H9 (cell line): ENCODE measurements around the gene KLF16. TPM values are rescaled to one million over a fixed set of nuclear protein-coding genes. Genes with fewer than 3 reads are reported as not detected.
A peak's percentile ranks its signal among the peaks of the same experiment; 100 is the strongest.

Source experiments
- DNase-seq: peaks from one replicate; pipeline ENCODE4 v3.0.0-alpha.2; 2017
- H2AFZ ChIP-seq: one replicate; pipeline ENCODE4 v1.6.1; 2013; ENCODE audit warnings: mild to moderate bottlenecking, low read length, control low read depth, moderate library complexity
- H2AK5ac ChIP-seq: 2 replicates; pipeline ENCODE4 v1.6.1; 2013; ENCODE audit warnings: low read length, control low read depth, mixed read lengths; ENCODE audit not compliant: insufficient read length
- H2BK120ac ChIP-seq: one replicate; pipeline ENCODE4 v1.6.1; 2013; ENCODE audit warnings: low read depth, mild to moderate bottlenecking, low read length, control low read depth, inconsistent platforms; ENCODE audit not compliant: poor library complexity, severe bottlenecking
- H2BK12ac ChIP-seq: 2 replicates; pipeline ENCODE4 v1.6.1; 2013; ENCODE audit warnings: low read length, control low read depth, mixed read lengths, low read depth; ENCODE audit not compliant: insufficient read length
- H2BK15ac ChIP-seq: 2 replicates; pipeline ENCODE4 v1.6.1; 2013; ENCODE audit warnings: low read depth, low read length, control low read depth
- H2BK20ac ChIP-seq: one replicate; pipeline ENCODE4 v1.6.1; 2013; ENCODE audit warnings: low read depth, mild to moderate bottlenecking, low read length, control low read depth, inconsistent platforms; ENCODE audit not compliant: poor library complexity, severe bottlenecking
- H2BK5ac ChIP-seq: 2 replicates; pipeline ENCODE4 v1.6.1; 2013; ENCODE audit warnings: low read length, control low read depth, mixed read lengths; ENCODE audit not compliant: insufficient read length
- H3K14ac ChIP-seq: 2 replicates; pipeline ENCODE4 v1.6.1; 2013; ENCODE audit warnings: low read length, control low read depth; ENCODE audit not compliant: insufficient read depth
- H3K18ac ChIP-seq: 2 replicates; pipeline ENCODE4 v1.6.1; 2013; ENCODE audit warnings: low read depth, mild to moderate bottlenecking, mixed read lengths, low read length, control low read depth; ENCODE audit not compliant: insufficient read length
- H3K23ac ChIP-seq: 2 replicates; pipeline ENCODE4 v1.6.1; 2013; ENCODE audit warnings: low read length, control low read depth, mixed read lengths, low read depth; ENCODE audit not compliant: insufficient read length
- H3K23me2 ChIP-seq: 2 replicates; pipeline ENCODE4 v1.6.1; 2013; ENCODE audit warnings: low read depth, mild to moderate bottlenecking, mixed read lengths, low read length, control low read depth; ENCODE audit not compliant: insufficient read length, poor library complexity, severe bottlenecking
- H3K27ac ChIP-seq: 2 replicates; pipeline ENCODE4 v1.5.1; 2013; ENCODE audit warnings: low read length, control low read depth, mixed read lengths, low read depth; ENCODE audit not compliant: insufficient read length
- H3K27me3 ChIP-seq: 2 replicates; pipeline ENCODE4 v1.6.1; 2013; ENCODE audit warnings: low read length, control low read depth, inconsistent platforms; ENCODE audit not compliant: insufficient read depth
- H3K4ac ChIP-seq: 2 replicates; pipeline ENCODE4 v1.6.1; 2013; ENCODE audit warnings: low read depth, mild to moderate bottlenecking, control low read depth, inconsistent platforms, low read length, moderate library complexity
- H3K4me1 ChIP-seq: 2 replicates; pipeline ENCODE4 v1.6.1; 2013; ENCODE audit warnings: low read length, control low read depth, inconsistent platforms; ENCODE audit not compliant: insufficient read depth
- H3K4me2 ChIP-seq: 2 replicates; pipeline ENCODE4 v1.6.1; 2013; ENCODE audit warnings: low read length, control low read depth, mixed read lengths; ENCODE audit not compliant: insufficient read length, insufficient read depth
- H3K56ac ChIP-seq: 2 replicates; pipeline ENCODE4 v1.6.1; 2013; ENCODE audit warnings: low read depth, mild to moderate bottlenecking, mixed read lengths, low read length, control low read depth; ENCODE audit not compliant: insufficient read length
- H3K79me1 ChIP-seq: 2 replicates; pipeline ENCODE4 v1.6.1; 2013; ENCODE audit warnings: low read depth, mild to moderate bottlenecking, moderate library complexity, low read length, control low read depth, inconsistent platforms; ENCODE audit not compliant: insufficient read depth, poor library complexity, severe bottlenecking
- H3K79me2 ChIP-seq: 2 replicates; pipeline ENCODE4 v1.6.1; 2013; ENCODE audit warnings: low read length, control low read depth, inconsistent platforms; ENCODE audit not compliant: insufficient read depth
- H3K9ac ChIP-seq: 2 replicates; pipeline ENCODE4 v1.6.1; 2013; ENCODE audit warnings: low read length, control low read depth, mixed read lengths; ENCODE audit not compliant: insufficient read length; ENCODE audit errors: extremely low read depth
- H3K9me3 ChIP-seq: one replicate; pipeline ENCODE4 v1.6.1; 2013; ENCODE audit warnings: low read depth, low read length, inconsistent platforms; ENCODE audit not compliant: control insufficient read depth
- H3T11ph ChIP-seq: one replicate; pipeline ENCODE4 v1.6.1; 2013; ENCODE audit warnings: mild to moderate bottlenecking, low read length, control low read depth, inconsistent platforms
- H4K20me1 ChIP-seq: one replicate; pipeline ENCODE4 v1.6.1; 2013; ENCODE audit not compliant: control insufficient read depth, insufficient read length, insufficient read depth
- H4K5ac ChIP-seq: 2 replicates; pipeline ENCODE4 v1.6.1; 2013; ENCODE audit warnings: low read depth, mild to moderate bottlenecking, mixed read lengths, low read length, control low read depth; ENCODE audit not compliant: insufficient read length
- H4K8ac ChIP-seq: replicated peaks from 2 replicates; pipeline ENCODE4 v1.6.1; 2013; ENCODE audit warnings: low read length, control low read depth, mixed read lengths, low read depth; ENCODE audit not compliant: insufficient read length
- H4K91ac ChIP-seq: 2 replicates; pipeline ENCODE4 v1.6.1; 2013; ENCODE audit warnings: low read depth, mild to moderate bottlenecking, moderate library complexity, mixed read lengths, low read length, control low read depth; ENCODE audit not compliant: insufficient read length
- H3K27ac Mint-ChIP-seq, 3 experiments: 2 replicates in 2 of 3; 3 replicates in 1 of 3; pipeline ENCODE4 v1.8.0; 2020 to 2021; ENCODE audit warnings: mixed read lengths in 3 of 3, mild to moderate bottlenecking in 1 of 3, moderate library complexity in 1 of 3
- H3K27me3 Mint-ChIP-seq: 2 replicates; pipeline ENCODE4 v1.8.0; 2021; ENCODE audit warnings: low read depth, mild to moderate bottlenecking, moderate library complexity, mixed read lengths
- H3K36me3 Mint-ChIP-seq, 3 experiments: 2 replicates in 2 of 3; 3 replicates in 1 of 3; pipeline ENCODE4 v1.8.0; 2020 to 2021; ENCODE audit warnings: low read depth in 3 of 3, mixed read lengths in 3 of 3; ENCODE audit not compliant: insufficient read depth in 1 of 3
- H3K4me1 Mint-ChIP-seq, 2 experiments: 2 replicates each; pipeline ENCODE4 v1.8.0; 2020; ENCODE audit warnings: mixed read lengths in 2 of 2
- H3K4me3 Mint-ChIP-seq, 2 experiments: 2 replicates in 1 of 2; 3 replicates in 1 of 2; pipeline ENCODE4 v1.8.0; 2020 to 2021; ENCODE audit warnings: mild to moderate bottlenecking in 2 of 2, mixed read lengths in 2 of 2, moderate library complexity in 1 of 2
- H3K9me3 Mint-ChIP-seq, 2 experiments: 2 replicates in 1 of 2; 3 replicates in 1 of 2; pipeline ENCODE4 v1.8.0; 2020; ENCODE audit warnings: mild to moderate bottlenecking in 2 of 2, mixed read lengths in 2 of 2, moderate library complexity in 1 of 2
- CTCF ChIP-seq: fragments of 200-600 bp; sonication (generic); conservative IDR thresholded peaks from 3 replicates; pipeline ENCODE4 v1.8.0; 2021; ENCODE audit warnings: antibody characterized with exemption, mild to moderate bottlenecking
- WGBS: extraction: QIAGEN DNeasy Blood & Tissue Kit; methylation state at CpG from one replicate; pipeline ENCODE4 v1.1.7; 2013; ENCODE audit warnings: missing lambda C conversion rate, low lambda C conversion rate, mixed read lengths; ENCODE audit not compliant: insufficient read length; ENCODE audit errors: extremely low coverage; 5-methylcytosine and 5-hydroxymethylcytosine counted together
- total RNA-seq: library from RNA; stranded (reverse); gene quantifications from 2 replicates; pipeline ENCODE4 v1.2.1, GENCODE V29; 2021

The KLF16 gene
- total RNA-seq, 1 experiment from 2014 or later: 66.8 TPM

- no peak overlapping the region for H2BK12ac ChIP-seq
- H3K4me2 ChIP-seq: no peak overlapping the region
- Mint-ChIP-seq H3K4me1 (peaks cover 6% of the 10 kb centered on the region in 2 experiments), H3K36me3 (peaks cover 0 to 8% (median 5%) of the 10 kb centered on the region in 3 experiments; a peak in 5 of 7 replicates), H3K4me3 (peak overlapping the region; percentile 42 to 66; a peak in 4 of 5 replicates), H3K9me3 (no peaks in the 10 kb centered on the region), H3K27ac (no peak overlapping the region), H3K27me3 (peaks cover 9% of the 10 kb centered on the region)
- H3K23ac ChIP-seq: no peak overlapping the region
- no peak for DNase-seq
- H3K27me3 ChIP-seq: no peaks in the 10 kb centered on the region
- H2AK5ac ChIP-seq: no peak overlapping the region
- H3K27ac ChIP-seq: no peak overlapping the region
- H3K79me1 ChIP-seq: no peaks in the 10 kb centered on the region
- H2BK5ac ChIP-seq: no peak overlapping the region
- peaks cover 2% of the 10 kb centered on the region for H4K20me1 ChIP-seq
- no peak overlapping the region for H2BK15ac ChIP-seq
- no peak overlapping the region for H4K5ac ChIP-seq
- no peak overlapping the region for H3K56ac ChIP-seq
- no peak overlapping the region for H3K14ac ChIP-seq
- no peak overlapping the region for H3K9ac ChIP-seq
- H2AFZ ChIP-seq: no peak overlapping the region
- no peak overlapping the region for H2BK120ac ChIP-seq
- no peak overlapping the region for H4K8ac ChIP-seq
- H3K23me2 ChIP-seq: peaks cover 3% of the 10 kb centered on the region
- H3K9me3 ChIP-seq: no peaks in the 10 kb centered on the region
- WGBS: no CpG with 5 or more reads among the region's 13 CpGs
- H4K91ac ChIP-seq: no peak overlapping the region
- no peaks in the 10 kb centered on the region for H3K4me1 ChIP-seq
- no peaks in the 10 kb centered on the region for H3K79me2 ChIP-seq
- no peak overlapping the region for H3K18ac ChIP-seq
- H2BK20ac ChIP-seq: no peak overlapping the region
- no peak for TF ChIP-seq CTCF
- H3T11ph ChIP-seq: no peak overlapping the region
- H3K4ac ChIP-seq: no peak overlapping the region
Measured at GRCh38 chr19:1811472-1811894, 51.9 kb downstream of the KLF16 start.
